A673 (cell line): ENCODE measurements around the gene CNIH4.

Experiments
- CTCF ChIP-seq: fragments of 300-800, 200-600 bp; sonication (generic); conservative IDR thresholded peaks from 2 replicates; pipeline ENCODE4 v1.5.1; 2017; ENCODE audit warnings: low read depth, mild to moderate bottlenecking, antibody characterized with exemption, low read length, moderate library complexity, mixed read lengths
- EZH2 ChIP-seq: fragments of 200-600 bp; sonication (generic); IDR thresholded peaks from 2 replicates; pipeline ENCODE4 v1.6.1; 2017; ENCODE audit warnings: borderline replicate concordance, low read depth, mild to moderate bottlenecking, mixed read lengths, antibody characterized with exemption, low read length; ENCODE audit not compliant: poor library complexity, severe bottlenecking

- TF ChIP-seq CTCF = no peak
- TF ChIP-seq EZH2 = no peak
These were observed 44.7 kb upstream of the CNIH4 start for GRCh38 chr1:224312025-224312424.
